Retinal pigment epithelial cell (primary cell): ENCODE results near the gene MGAT5B.

Source experiments
- DNase-seq: peaks from one replicate; pipeline ENCODE4 v3.0.0-alpha.2; 2010; ENCODE audit warnings: low read depth
- H3K4me3 ChIP-seq: 2 replicates; pipeline ENCODE4 v1.5.1; 2011; ENCODE audit warnings: mild to moderate bottlenecking, low read length, control low read depth, moderate library complexity
- TF ChIP-seq, protein P1 (sequence below): conservative IDR thresholded peaks from 2 replicates; pipeline ENCODE4 v1.5.1; 2011; ENCODE audit warnings: low read depth, low read length, control low read depth, inconsistent platforms

The MGAT5B gene

DNA sequence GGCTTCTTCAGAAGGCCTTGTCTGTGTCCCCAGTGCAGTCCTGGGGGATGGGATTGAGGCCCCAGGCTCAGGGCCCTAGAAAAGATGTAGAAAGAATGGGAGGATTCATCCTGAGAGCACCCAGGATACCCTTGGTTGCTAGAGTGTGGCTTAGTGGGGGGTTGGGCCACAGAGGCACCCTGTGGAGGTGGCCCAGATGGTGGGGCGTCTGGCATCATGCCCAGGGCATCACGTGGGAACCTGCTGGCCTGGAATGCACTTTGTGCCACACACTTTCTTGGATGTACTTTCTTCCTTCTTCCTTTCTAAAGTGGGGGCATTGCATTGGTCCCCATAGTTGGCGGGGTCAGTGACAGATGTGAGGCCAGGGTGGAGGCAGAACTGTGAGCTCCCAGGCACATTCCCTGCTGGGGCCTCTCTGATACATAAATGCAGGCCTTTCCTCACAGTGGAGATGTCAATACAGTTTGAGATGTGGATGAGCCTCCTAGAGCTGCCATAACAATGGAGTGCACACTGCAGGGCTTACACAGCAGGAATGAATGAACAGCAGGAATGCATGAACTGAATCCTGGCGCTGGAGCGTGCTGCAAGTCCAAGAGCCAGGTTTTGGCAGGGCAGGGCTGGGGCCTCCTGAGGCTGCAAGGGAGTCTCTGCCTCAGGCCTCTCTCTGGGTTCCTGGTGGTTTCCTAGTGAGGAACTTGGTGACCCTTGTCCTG is 43.3 kb downstream of the MGAT5B start:
- H3K4me3 ChIP-seq = no peak overlapping the region
- TF ChIP-seq, protein P1, sequence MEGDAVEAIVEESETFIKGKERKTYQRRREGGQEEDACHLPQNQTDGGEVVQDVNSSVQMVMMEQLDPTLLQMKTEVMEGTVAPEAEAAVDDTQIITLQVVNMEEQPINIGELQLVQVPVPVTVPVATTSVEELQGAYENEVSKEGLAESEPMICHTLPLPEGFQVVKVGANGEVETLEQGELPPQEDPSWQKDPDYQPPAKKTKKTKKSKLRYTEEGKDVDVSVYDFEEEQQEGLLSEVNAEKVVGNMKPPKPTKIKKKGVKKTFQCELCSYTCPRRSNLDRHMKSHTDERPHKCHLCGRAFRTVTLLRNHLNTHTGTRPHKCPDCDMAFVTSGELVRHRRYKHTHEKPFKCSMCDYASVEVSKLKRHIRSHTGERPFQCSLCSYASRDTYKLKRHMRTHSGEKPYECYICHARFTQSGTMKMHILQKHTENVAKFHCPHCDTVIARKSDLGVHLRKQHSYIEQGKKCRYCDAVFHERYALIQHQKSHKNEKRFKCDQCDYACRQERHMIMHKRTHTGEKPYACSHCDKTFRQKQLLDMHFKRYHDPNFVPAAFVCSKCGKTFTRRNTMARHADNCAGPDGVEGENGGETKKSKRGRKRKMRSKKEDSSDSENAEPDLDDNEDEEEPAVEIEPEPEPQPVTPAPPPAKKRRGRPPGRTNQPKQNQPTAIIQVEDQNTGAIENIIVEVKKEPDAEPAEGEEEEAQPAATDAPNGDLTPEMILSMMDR = no peak
- DNase-seq = no peak

DNA sequence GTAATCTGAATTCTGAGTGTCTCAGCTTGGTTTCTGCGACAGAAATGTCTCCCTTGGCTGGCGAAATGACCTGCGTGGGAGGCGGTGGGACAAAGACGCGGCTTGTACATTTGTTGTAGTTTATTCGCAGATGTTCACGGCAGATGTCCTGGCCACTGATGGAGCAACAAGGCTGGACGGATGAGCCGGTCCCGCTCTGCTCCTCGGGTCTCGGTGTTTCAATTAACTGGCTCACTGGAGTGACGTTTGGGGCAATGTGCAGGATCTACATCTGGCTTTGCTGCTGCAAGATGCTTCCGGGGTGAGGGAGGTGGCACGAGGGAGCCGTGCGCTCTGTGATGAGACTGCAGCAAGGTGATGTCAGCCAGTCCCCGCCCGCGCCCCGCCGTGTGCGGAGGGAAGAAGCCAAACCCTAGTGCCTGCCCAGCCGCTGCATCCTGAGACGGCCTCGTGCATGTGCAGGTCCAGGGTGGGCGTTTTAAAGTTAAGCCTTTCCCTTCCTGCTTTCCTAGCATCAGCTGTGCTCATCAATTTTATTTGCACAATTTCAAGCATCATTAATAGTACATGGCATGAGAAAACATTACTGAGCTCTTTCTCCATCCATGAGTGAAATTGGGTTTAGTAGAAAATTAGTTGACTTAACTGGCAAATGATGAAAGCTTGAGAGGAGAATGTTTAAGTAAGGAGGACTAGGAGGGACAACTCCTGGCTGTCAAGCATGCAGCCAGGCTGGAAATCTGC is 44.4 kb downstream of the MGAT5B start:
- no peak for DNase-seq
- no peak overlapping the region for H3K4me3 ChIP-seq
- TF ChIP-seq, protein P1 = no peak

DNA sequence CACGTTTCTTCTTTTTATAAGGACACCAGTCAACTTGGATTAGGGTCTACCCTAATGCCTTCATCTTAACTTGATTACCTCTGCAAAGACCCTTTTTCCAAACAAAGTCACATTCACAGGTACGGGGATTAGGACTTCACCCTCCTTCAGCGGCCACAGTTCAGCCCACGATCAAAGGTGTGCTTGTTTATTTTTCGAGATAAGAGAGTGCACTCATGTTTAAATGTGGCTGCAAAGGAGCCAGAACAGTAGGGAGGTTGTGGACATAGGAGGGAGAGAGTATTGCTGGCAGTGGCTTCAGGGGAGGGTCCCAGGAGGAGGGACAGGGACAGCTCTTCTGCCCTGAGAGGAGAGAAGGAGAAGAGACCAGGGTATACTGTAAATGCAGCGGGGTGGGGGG is 46.7 kb downstream of the MGAT5B start:
- H3K4me3 ChIP-seq = no peak overlapping the region
- TF ChIP-seq, protein P1 = no peak
- no peak for DNase-seq

DNA sequence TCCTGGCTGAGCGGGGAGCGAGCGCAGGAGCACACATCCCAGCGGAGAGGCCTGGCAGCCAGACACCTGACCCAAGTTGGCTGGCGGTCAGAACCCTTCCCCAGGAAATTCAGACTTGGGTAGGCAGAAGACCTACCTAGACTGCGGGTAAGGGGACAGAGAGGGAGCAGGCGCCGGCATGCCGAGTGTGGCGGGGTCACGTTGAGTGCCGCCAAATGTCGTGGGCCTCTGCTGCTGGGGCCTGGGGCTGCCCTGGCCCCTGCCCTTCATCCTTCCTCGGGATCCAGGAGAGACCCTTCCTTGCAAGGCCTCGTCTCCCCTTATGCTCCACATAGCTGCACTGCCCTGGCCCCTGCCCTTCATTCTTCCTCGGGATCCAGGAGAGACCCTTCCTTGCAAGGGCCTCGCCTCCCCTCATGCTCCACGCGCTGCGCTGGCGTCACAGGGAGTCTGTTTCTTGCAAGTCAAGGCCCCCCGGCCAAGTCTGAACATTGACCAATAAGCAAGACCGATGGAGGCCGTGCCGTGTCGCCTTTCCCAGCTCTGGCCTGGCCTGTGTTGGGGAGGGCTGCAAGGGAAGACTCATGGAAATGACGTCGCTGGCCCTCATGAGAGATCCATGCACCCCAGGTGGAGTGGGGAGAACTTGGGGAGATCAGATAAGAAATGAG is 47.8 kb downstream of the MGAT5B start:
- TF ChIP-seq, protein P1 = no peak
- DNase-seq = no peak
- no peak overlapping the region for H3K4me3 ChIP-seq

DNA sequence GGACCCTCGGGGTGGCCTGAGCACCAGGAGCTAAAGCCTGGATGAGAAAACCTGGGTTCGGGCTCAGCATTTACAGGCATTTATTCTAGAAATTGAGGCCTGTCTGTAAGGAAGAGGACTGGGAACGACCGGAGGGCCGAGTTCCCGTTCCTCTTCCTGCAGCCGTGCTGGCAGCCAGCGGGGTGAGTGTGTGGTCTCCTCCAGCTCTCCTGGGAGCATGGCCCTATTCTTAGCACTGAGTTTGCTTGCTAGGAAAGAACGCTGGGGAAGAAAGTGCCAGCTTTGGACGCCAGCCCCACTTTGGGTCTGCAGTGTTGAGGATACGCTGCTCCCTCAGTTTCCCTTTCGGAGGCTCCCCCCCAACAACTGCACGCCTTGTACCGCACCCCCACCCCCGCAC is 49.6 kb downstream of the MGAT5B start:
- TF ChIP-seq, protein P1 = no peak
- no peak overlapping the region for H3K4me3 ChIP-seq
- DNase-seq = no peak

DNA sequence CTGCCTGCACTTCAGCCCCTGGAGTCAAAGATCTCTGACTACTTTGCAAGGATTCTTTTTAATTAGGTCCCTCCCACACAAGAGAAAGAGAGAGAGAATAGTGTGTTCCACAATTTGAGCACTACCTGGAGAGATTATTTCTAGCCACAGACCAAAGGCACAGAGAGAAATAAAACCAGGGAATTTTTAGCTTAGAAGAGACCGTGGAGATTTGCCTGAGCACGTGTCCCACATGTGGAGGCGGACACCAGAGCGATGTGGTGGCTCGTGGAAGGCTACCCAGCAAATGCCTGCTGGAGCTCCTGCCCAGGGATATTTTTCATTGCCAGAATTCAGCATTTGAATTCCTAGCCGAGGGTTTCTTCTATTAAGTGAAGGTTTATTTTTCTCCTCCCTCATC is 50.6 kb downstream of the MGAT5B start:
- DNase-seq = no peak
- no peak overlapping the region for H3K4me3 ChIP-seq
- TF ChIP-seq, protein P1 = no peak
